IMR-90 (cell line): ENCODE data around the gene RAB6A.

Source experiments
- BHLHE40 ChIP-seq: fragments of 150-350 bp; IDR thresholded peaks from 2 replicates; pipeline ENCODE4 v1.6.1; 2016; ENCODE audit warnings: mild to moderate bottlenecking, low read depth, low read length
- CTCF ChIP-seq: conservative IDR thresholded peaks from 2 replicates; pipeline ENCODE4 v1.5.1; 2012; ENCODE audit warnings: mild to moderate bottlenecking, low read depth, low read length, improper control_type of control experiment
- FOS ChIP-seq: fragments of 150-350 bp; IDR thresholded peaks from 2 replicates; pipeline ENCODE4 v1.6.1; 2016; ENCODE audit warnings: low read depth, low read length
- MXI1 ChIP-seq: IDR thresholded peaks from 2 replicates; pipeline ENCODE4 v1.6.1; 2012; ENCODE audit warnings: low read depth, mild to moderate bottlenecking, low read length, moderate library complexity, borderline replicate concordance
- POLR2A ChIP-seq: IDR thresholded peaks from 2 replicates; pipeline ENCODE4 v1.6.1; 2012; ENCODE audit warnings: mild to moderate bottlenecking, low read depth, low read length
- RAD21 ChIP-seq: IDR thresholded peaks from 2 replicates; pipeline ENCODE4 v1.6.1; 2012; ENCODE audit warnings: low read length, improper control_type of control experiment
- RFX5 ChIP-seq: IDR thresholded peaks from 2 replicates; pipeline ENCODE4 v1.8.0; 2012; ENCODE audit warnings: low read depth, mild to moderate bottlenecking, low read length, moderate library complexity
- USF2 ChIP-seq: fragments of 150-350 bp; IDR thresholded peaks from 2 replicates; pipeline ENCODE4 v1.6.1; 2017; ENCODE audit warnings: mild to moderate bottlenecking, antibody characterized with exemption, low read length, low read depth
- TF ChIP-seq, protein P1 (sequence below): fragments of 150-350 bp; IDR thresholded peaks from 2 replicates; pipeline ENCODE4 v1.6.1; 2016; ENCODE audit warnings: low read depth, mild to moderate bottlenecking, low read length, moderate library complexity, borderline replicate concordance

- no peak for TF ChIP-seq POLR2A
- no peak for TF ChIP-seq RFX5
- TF ChIP-seq RAD21: peak; percentile 40
- TF ChIP-seq USF2: no peak
- peak; percentile 32; the same call in 1 of the 2 replicates for TF ChIP-seq CTCF
- TF ChIP-seq, protein P1, sequence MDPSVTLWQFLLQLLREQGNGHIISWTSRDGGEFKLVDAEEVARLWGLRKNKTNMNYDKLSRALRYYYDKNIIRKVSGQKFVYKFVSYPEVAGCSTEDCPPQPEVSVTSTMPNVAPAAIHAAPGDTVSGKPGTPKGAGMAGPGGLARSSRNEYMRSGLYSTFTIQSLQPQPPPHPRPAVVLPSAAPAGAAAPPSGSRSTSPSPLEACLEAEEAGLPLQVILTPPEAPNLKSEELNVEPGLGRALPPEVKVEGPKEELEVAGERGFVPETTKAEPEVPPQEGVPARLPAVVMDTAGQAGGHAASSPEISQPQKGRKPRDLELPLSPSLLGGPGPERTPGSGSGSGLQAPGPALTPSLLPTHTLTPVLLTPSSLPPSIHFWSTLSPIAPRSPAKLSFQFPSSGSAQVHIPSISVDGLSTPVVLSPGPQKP: no peak
- no peak for TF ChIP-seq BHLHE40
- TF ChIP-seq FOS: no peak
- no peak for TF ChIP-seq MXI1
Measured at GRCh38 chr11:73759610-73760134, 1.2 kb downstream of the RAB6A start.
